T-helper 1 cell (primary cell): ENCODE results near the gene MAPRE2.
"Not testable (repeated sequence)": the region's sequence is repeated elsewhere in the genome, so short reads cannot be mapped to it uniquely, and the experiment has no call there.

Experiments used
- DNase-seq, 5 donors: peaks; one replicate each; pipeline ENCODE4 v3.0.0-alpha.2; 2012 to 2020

The MAPRE2 gene

GRCh38 chr18:35157181-35157580 lies 116.0 kb downstream of the MAPRE2 start:
- DNase-seq, result no peak

- DNase-seq, result peak in 1 of 5 donors; percentile 63
Observed at GRCh38 chr18:35158728-35159450, 117.7 kb downstream of the MAPRE2 start.

- peak in 1 of 5 donors; percentile 60 for DNase-seq
Observed at GRCh38 chr18:35159782-35160181, 118.6 kb downstream of the MAPRE2 start.

- no peak for DNase-seq
Observed at GRCh38 chr18:35161485-35161884, 120.3 kb downstream of the MAPRE2 start.

GRCh38 chr18:35161934-35162333 lies 120.7 kb downstream of the MAPRE2 start:
- DNase-seq, result no peak

GRCh38 chr18:35163014-35163539 lies 121.9 kb downstream of the MAPRE2 start:
- DNase-seq, result no peak

- DNase-seq, result no peak
Observed at GRCh38 chr18:35163721-35164120, 122.5 kb downstream of the MAPRE2 start.

GRCh38 chr18:35164133-35164532 lies 122.9 kb downstream of the MAPRE2 start:
- no peak for DNase-seq

- no peak for DNase-seq
Observed at GRCh38 chr18:35167332-35167731, 126.1 kb downstream of the MAPRE2 start.

- DNase-seq, result no peak
Observed at GRCh38 chr18:35167857-35168256, 126.6 kb downstream of the MAPRE2 start.

GRCh38 chr18:35170323-35170722 lies 129.1 kb downstream of the MAPRE2 start:
- DNase-seq, result not testable (repeated sequence)

GRCh38 chr18:35171315-35171987 lies 130.2 kb downstream of the MAPRE2 start:
- DNase-seq, result no peak

- DNase-seq, result no peak
Observed at GRCh38 chr18:35172009-35172408, 130.8 kb downstream of the MAPRE2 start.

- no peak for DNase-seq
Observed at GRCh38 chr18:35172451-35173035, 131.3 kb downstream of the MAPRE2 start.

- no peak for DNase-seq
Observed at GRCh38 chr18:35174093-35174731, 133.0 kb downstream of the MAPRE2 start.

- no peak for DNase-seq
Observed at GRCh38 chr18:35174745-35175144, 133.5 kb downstream of the MAPRE2 start.

- no peak for DNase-seq
Observed at GRCh38 chr18:35176925-35177324, 135.7 kb downstream of the MAPRE2 start.

GRCh38 chr18:35178260-35178659 lies 137.0 kb downstream of the MAPRE2 start:
- DNase-seq, result peak in 1 of 5 donors; percentile 20

- no peak for DNase-seq
Observed at GRCh38 chr18:35179906-35180305, 138.7 kb downstream of the MAPRE2 start.

- no peak for DNase-seq
Observed at GRCh38 chr18:35180455-35180854, 139.2 kb downstream of the MAPRE2 start.

GRCh38 chr18:35182151-35182550 lies 140.9 kb downstream of the MAPRE2 start:
- no peak for DNase-seq

- no peak for DNase-seq
Observed at GRCh38 chr18:35183886-35184285, 142.7 kb downstream of the MAPRE2 start.

GRCh38 chr18:35185771-35186170 lies 144.6 kb downstream of the MAPRE2 start:
- DNase-seq, result no peak
